DND-41 (cell line): ENCODE measurements around the gene HAUS5.

ENCODE experiments used
- ATAC-seq: fragments of 200-7000 bp; cut with Tn5 transposase; 3 replicates; pipeline ENCODE4 v1.9.1; 2021; ENCODE audit warnings: low read depth; ENCODE audit not compliant: insufficient read depth
- DNase-seq: peaks from one replicate; pipeline ENCODE4 v3.0.0-alpha.2; 2020
- H2AFZ ChIP-seq: 2 replicates; pipeline ENCODE4 v1.6.0; 2012; ENCODE audit warnings: low read depth, low read length
- H3K27ac ChIP-seq: 2 replicates; pipeline ENCODE4 v1.5.1; 2012; ENCODE audit warnings: low read length, inconsistent platforms
- H3K27me3 ChIP-seq: fragments of 200-600 bp; sonication (generic); 2 replicates; pipeline ENCODE4 v1.6.0; 2012; ENCODE audit warnings: low read length, mild to moderate bottlenecking, inconsistent platforms; ENCODE audit not compliant: insufficient read depth, poor library complexity
- H3K36me3 ChIP-seq: 2 replicates; pipeline ENCODE4 v1.5.1; 2012; ENCODE audit warnings: low read length, inconsistent platforms; ENCODE audit not compliant: insufficient read depth
- H3K4me1 ChIP-seq: 2 replicates; pipeline ENCODE4 v1.5.1; 2012; ENCODE audit warnings: mild to moderate bottlenecking, low read length; ENCODE audit not compliant: insufficient read depth
- H3K4me2 ChIP-seq: 2 replicates; pipeline ENCODE4 v1.6.0; 2012; ENCODE audit warnings: mild to moderate bottlenecking, moderate library complexity, low read length, inconsistent platforms; ENCODE audit not compliant: insufficient read depth
- H3K4me3 ChIP-seq, 2 experiments: fragments of 200-600 bp in 1 of 2; shearing (Covaris generic) in 1 of 2; 2 replicates each; pipeline ENCODE4 v1.5.1; 2012 to 2016; ENCODE audit warnings: inconsistent platforms in 2 of 2, low read length in 2 of 2, mild to moderate bottlenecking in 2 of 2, low read depth in 1 of 2, moderate library complexity in 1 of 2
- H3K79me2 ChIP-seq: 2 replicates; pipeline ENCODE4 v1.6.0; 2012; ENCODE audit warnings: low read length, inconsistent platforms; ENCODE audit not compliant: insufficient read depth
- H3K9ac ChIP-seq: 2 replicates; pipeline ENCODE4 v1.6.0; 2012; ENCODE audit warnings: low read depth, mild to moderate bottlenecking, inconsistent platforms, low read length, moderate library complexity
- H3K9me3 ChIP-seq: 2 replicates; pipeline ENCODE4 v1.5.1; 2012; ENCODE audit warnings: low read length, moderate library complexity, mild to moderate bottlenecking, inconsistent platforms; ENCODE audit not compliant: insufficient read depth, severe bottlenecking
- H4K20me1 ChIP-seq: 2 replicates; pipeline ENCODE4 v1.6.0; 2012; ENCODE audit warnings: low read length; ENCODE audit not compliant: insufficient read depth
- EZH2 ChIP-seq: IDR thresholded peaks from 3 replicates; pipeline ENCODE4 v1.6.1; 2012; ENCODE audit warnings: borderline replicate concordance, low read depth, mild to moderate bottlenecking, moderate library complexity, low read length, inconsistent platforms; ENCODE audit not compliant: severe bottlenecking
- TF ChIP-seq, protein P1 (sequence below): IDR thresholded peaks from 2 replicates; pipeline ENCODE4 v1.5.1; 2012; ENCODE audit warnings: borderline replicate concordance, low read length, moderate library complexity, mild to moderate bottlenecking; ENCODE audit not compliant: poor library complexity, severe bottlenecking; ENCODE audit errors: extremely low read depth

HAUS5 gene

GRCh38 chr19:35608251-35608650, 4.3 kb upstream of the HAUS5 start:
- Histone ChIP-seq H3K79me2 (peaks cover 6% of the 10 kb centered on the region), H3K4me3 (no peak overlapping the region), H2AFZ (no peak overlapping the region), H3K36me3 (no peaks in the 10 kb centered on the region), H3K9me3 (peaks cover 7% of the 10 kb centered on the region), H3K4me1 (peaks cover 13% of the 10 kb centered on the region), H3K27me3 (no peaks in the 10 kb centered on the region), H3K9ac (no peak overlapping the region), H4K20me1 (no peaks in the 10 kb centered on the region), H3K4me2 (no peak overlapping the region), H3K27ac (no peak overlapping the region)
- ATAC-seq (no peak), DNase-seq (no peak)
- TF ChIP-seq, protein P1, sequence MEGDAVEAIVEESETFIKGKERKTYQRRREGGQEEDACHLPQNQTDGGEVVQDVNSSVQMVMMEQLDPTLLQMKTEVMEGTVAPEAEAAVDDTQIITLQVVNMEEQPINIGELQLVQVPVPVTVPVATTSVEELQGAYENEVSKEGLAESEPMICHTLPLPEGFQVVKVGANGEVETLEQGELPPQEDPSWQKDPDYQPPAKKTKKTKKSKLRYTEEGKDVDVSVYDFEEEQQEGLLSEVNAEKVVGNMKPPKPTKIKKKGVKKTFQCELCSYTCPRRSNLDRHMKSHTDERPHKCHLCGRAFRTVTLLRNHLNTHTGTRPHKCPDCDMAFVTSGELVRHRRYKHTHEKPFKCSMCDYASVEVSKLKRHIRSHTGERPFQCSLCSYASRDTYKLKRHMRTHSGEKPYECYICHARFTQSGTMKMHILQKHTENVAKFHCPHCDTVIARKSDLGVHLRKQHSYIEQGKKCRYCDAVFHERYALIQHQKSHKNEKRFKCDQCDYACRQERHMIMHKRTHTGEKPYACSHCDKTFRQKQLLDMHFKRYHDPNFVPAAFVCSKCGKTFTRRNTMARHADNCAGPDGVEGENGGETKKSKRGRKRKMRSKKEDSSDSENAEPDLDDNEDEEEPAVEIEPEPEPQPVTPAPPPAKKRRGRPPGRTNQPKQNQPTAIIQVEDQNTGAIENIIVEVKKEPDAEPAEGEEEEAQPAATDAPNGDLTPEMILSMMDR, result no peak
- TF ChIP-seq EZH2, result no peak

- ATAC-seq (no peak), DNase-seq (no peak)
- Histone ChIP-seq H2AFZ (no peak overlapping the region), H3K9ac (no peak overlapping the region), H3K27me3 (no peaks in the 10 kb centered on the region), H3K4me2 (no peak overlapping the region), H3K9me3 (peaks cover 7% of the 10 kb centered on the region), H3K4me3 (no peak overlapping the region), H3K4me1 (peaks cover 22% of the 10 kb centered on the region), H4K20me1 (no peaks in the 10 kb centered on the region), H3K36me3 (peaks cover 9% of the 10 kb centered on the region), H3K79me2 (peaks cover 15% of the 10 kb centered on the region), H3K27ac (no peak overlapping the region)
- TF ChIP-seq EZH2, result no peak
- TF ChIP-seq, protein P1, result no peak
Observed at GRCh38 chr19:35609851-35610353, 2.6 kb upstream of the HAUS5 start.

DNA sequence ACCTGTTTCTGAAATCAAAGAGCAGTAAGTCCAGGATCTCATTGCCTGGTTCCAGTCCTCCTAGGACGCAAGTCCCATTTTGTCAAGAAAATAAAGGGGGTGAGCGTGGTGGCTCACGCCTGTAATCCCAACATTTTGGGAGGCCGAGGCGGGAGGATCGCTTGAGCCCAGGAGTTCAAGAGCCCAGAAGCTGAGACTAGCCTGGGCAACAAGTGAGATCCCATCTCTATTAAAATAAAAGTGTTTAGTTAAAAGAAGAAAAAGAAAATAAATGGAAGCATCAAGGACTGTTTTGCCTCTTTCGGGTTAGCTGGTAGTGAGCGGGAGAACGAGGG, 344 bp upstream of the HAUS5 start:
- peaks cover 7% of the 10 kb centered on the region for H3K9me3 ChIP-seq
- peak overlapping the region; percentile 99 for H2AFZ ChIP-seq
- peak overlapping the region; percentile 97 for H3K9ac ChIP-seq

More for the DNA sequence above, 344 bp upstream of the HAUS5 start:
- ATAC-seq, result no peak
- Histone ChIP-seq H3K27me3 (no peaks in the 10 kb centered on the region), H3K27ac (peak overlapping the region; percentile 96; the same call in 1 of the 2 replicates), H3K79me2 (peaks cover 15% of the 10 kb centered on the region), H3K36me3 (peaks cover 25% of the 10 kb centered on the region), H3K4me1 (peaks cover 22% of the 10 kb centered on the region), H4K20me1 (no peaks in the 10 kb centered on the region), H3K4me3 (peak overlapping the region; percentile 81 to 93; a peak in 3 of 4 replicates), H3K4me2 (peak overlapping the region; percentile 83)
- no peak for TF ChIP-seq EZH2
- TF ChIP-seq, protein P1, result no peak
- DNase-seq, result no peak
